Lower leg skin (tissue), 4 donors: ENCODE results near the gene CYP2U1. TPM values are rescaled to one million over a fixed set of nuclear protein-coding genes. Genes with fewer than 3 reads are reported as not detected.

Experiments used
- DNase-seq, 2 donors: peaks; one replicate each; pipeline ENCODE4 v3.0.0-alpha.2; 2019; ENCODE audit warnings: low spot score in 2 of 2
- H3K4me3 ChIP-seq: fragments of 200-600 bp; sonication (generic); 2 replicates; pipeline ENCODE4 v1.5.1; 2017; ENCODE audit warnings: mild to moderate bottlenecking, low read depth; ENCODE audit not compliant: poor library complexity, severe bottlenecking
- CTCF ChIP-seq, 3 donors: fragments of 450-650 bp; IDR thresholded peaks; one replicate each; pipeline ENCODE4 v1.5.1; 2016; ENCODE audit warnings: antibody characterized with exemption in 3 of 3, mild to moderate bottlenecking in 3 of 3, moderate library complexity in 2 of 3
- POLR2A ChIP-seq, 2 donors: fragments of 450-650 bp; IDR thresholded peaks; one replicate each; pipeline ENCODE4 v1.6.1; 2016 to 2017; ENCODE audit warnings: antibody characterized with exemption in 2 of 2, mild to moderate bottlenecking in 1 of 2, moderate library complexity in 1 of 2
- whole genome bisulfite sequencing, 2 donors: methylation state at CpG; one replicate each; pipeline ENCODE4 v1.1.5; 2018; 5-methylcytosine and 5-hydroxymethylcytosine counted together
- intact Hi-C: fragments of 100-400 bp; cut with DNase I; formaldehyde crosslinking; loops from one replicate; pipeline ENCODE4 v1.15.0; 2023; ENCODE audit warnings: low total_unique reads
- total RNA-seq, 4 donors: library from RNA; depleted of rRNA; stranded (reverse); fragments of >200 nt; gene quantifications; one replicate each; pipeline ENCODE4 v1.1.0, GENCODE V29; 2016

CYP2U1 gene
- total RNA-seq, 4 donors from 2014 or later: 2.2 to 5.8 (median 4.8) TPM

GRCh38 chr4:107970063-107970798 lies 38.9 kb downstream of the CYP2U1 start:
- WGBS, 2 donors: 88 to 95% methylated on average over 12 of the region's 12 CpGs
- intact Hi-C loops: no loop called here
- no peak for DNase-seq
- no peak for TF ChIP-seq POLR2A (IDR thresholded peaks at IDR 0.05)
- no peak for TF ChIP-seq CTCF (IDR thresholded peaks at IDR 0.05)
- no peak overlapping the region for H3K4me3 ChIP-seq

- no peak for DNase-seq
- TF ChIP-seq CTCF (IDR thresholded peaks at IDR 0.05) (no peak), POLR2A (IDR thresholded peaks at IDR 0.05) (no peak)
- intact Hi-C loops: no loop called here
- no peak overlapping the region for H3K4me3 ChIP-seq
These were observed 41.3 kb downstream of the CYP2U1 start for GRCh38 chr4:107972605-107973004.

GRCh38 chr4:107974523-107974922 lies 43.2 kb downstream of the CYP2U1 start:
- 67 to 77% methylated on average over 3 of the region's 3 CpGs for WGBS, 2 donors
- no peak for DNase-seq
- intact Hi-C loops: no loop called here
- no peak overlapping the region for H3K4me3 ChIP-seq
- no peak for TF ChIP-seq POLR2A (IDR thresholded peaks at IDR 0.05)

GRCh38 chr4:107977482-107977881 lies 46.1 kb downstream of the CYP2U1 start:
- H3K4me3 ChIP-seq: no peak overlapping the region
- DNase-seq: no peak
- intact Hi-C loops: no loop called here
- TF ChIP-seq POLR2A (IDR thresholded peaks at IDR 0.05) (no peak), CTCF (IDR thresholded peaks at IDR 0.05) (no peak)
- 91 to 92% methylated on average over 4 of the region's 4 CpGs for WGBS, 2 donors

GRCh38 chr4:107977966-107978705 lies 46.8 kb downstream of the CYP2U1 start:
- TF ChIP-seq POLR2A (IDR thresholded peaks at IDR 0.05): no peak
- no peak for TF ChIP-seq CTCF (IDR thresholded peaks at IDR 0.05)
- no peak overlapping the region for H3K4me3 ChIP-seq
- intact Hi-C loops: no loop called here
- no peak for DNase-seq
- WGBS, 2 donors: 63 to 85% methylated on average over 3 of the region's 3 CpGs

- 91 to 100% methylated on average over 2 of the region's 2 CpGs for WGBS, 2 donors
- TF ChIP-seq CTCF (IDR thresholded peaks at IDR 0.05) (no peak), POLR2A (IDR thresholded peaks at IDR 0.05) (no peak)
- no peak for DNase-seq
- intact Hi-C loops: no loop called here
- no peak overlapping the region for H3K4me3 ChIP-seq
These were observed 47.5 kb downstream of the CYP2U1 start for GRCh38 chr4:107978716-107979451.
